ENCODE data around the gene FAM20A.

Gene FAM20A

GRCh38 chr17:68560966-68561720, 40.0 kb downstream of the FAM20A start:
- TF ChIP-seq EZH2phosphoT487 (IDR thresholded peaks at IDR 0.05; ENCODE audit: borderline replicate concordance) (no peak), CTCF (conservative IDR thresholded peaks at IDR 0.05; ENCODE audit: low read length) (no peak)

GRCh38 chr17:68559316-68559715, 41.9 kb downstream of the FAM20A start:
- Histone ChIP-seq H3K79me2 (ENCODE audit: insufficient read depth, low read length) (no peaks in the 10 kb centered on the region), H3K9me3 (ENCODE audit: insufficient read depth, low read depth, low read length) (no peaks in the 10 kb centered on the region), H2AFZ (ENCODE audit: low read length) (no peak overlapping the region), H3K27me3 (ENCODE audit: insufficient read depth, low read length, poor library complexity, severe bottlenecking) (no peaks in the 10 kb centered on the region), H3K9me2 (replicated peaks; ENCODE audit: low read depth, low read length) (no peaks in the 10 kb centered on the region), H3K36me3 (ENCODE audit: insufficient read depth, low read length) (no peaks in the 10 kb centered on the region), H3K4me2 (ENCODE audit: low read depth, low read length, poor library complexity, severe bottlenecking) (no peak overlapping the region), H3K4me3 (ENCODE audit: low read length, poor library complexity, severe bottlenecking) (no peak overlapping the region), H4K20me1 (ENCODE audit: insufficient read depth, low read length, poor library complexity, severe bottlenecking) (no peaks in the 10 kb centered on the region), H3F3A (ENCODE audit: low read depth) (no peaks in the 10 kb centered on the region), H3K9ac (ENCODE audit: low read depth, low read length, poor library complexity, severe bottlenecking) (no peak overlapping the region), H3K4me1 (ENCODE audit: insufficient read depth, low read length, poor library complexity, severe bottlenecking) (no peaks in the 10 kb centered on the region)
- TF ChIP-seq EZH2phosphoT487 (IDR thresholded peaks at IDR 0.05; ENCODE audit: borderline replicate concordance) (no peak), CTCF (conservative IDR thresholded peaks at IDR 0.05; ENCODE audit: low read length) (no peak)

More at GRCh38 chr17:68560966-68561720, 40.0 kb downstream of the FAM20A start:
- Histone ChIP-seq H4K20me1 (ENCODE audit: insufficient read depth, low read length, poor library complexity, severe bottlenecking) (no peaks in the 10 kb centered on the region), H3K9me2 (replicated peaks; ENCODE audit: low read depth, low read length) (no peaks in the 10 kb centered on the region), H3F3A (ENCODE audit: low read depth) (no peaks in the 10 kb centered on the region), H2AFZ (ENCODE audit: low read length) (no peak overlapping the region), H3K9me3 (ENCODE audit: insufficient read depth, low read depth, low read length) (no peaks in the 10 kb centered on the region), H3K27me3 (ENCODE audit: insufficient read depth, low read length, poor library complexity, severe bottlenecking) (no peaks in the 10 kb centered on the region), H3K4me1 (ENCODE audit: insufficient read depth, low read length, poor library complexity, severe bottlenecking) (no peaks in the 10 kb centered on the region), H3K79me2 (ENCODE audit: insufficient read depth, low read length) (no peaks in the 10 kb centered on the region), H3K4me3 (ENCODE audit: low read length, poor library complexity, severe bottlenecking) (no peak overlapping the region), H3K9ac (ENCODE audit: low read depth, low read length, poor library complexity, severe bottlenecking) (no peak overlapping the region), H3K4me2 (ENCODE audit: low read depth, low read length, poor library complexity, severe bottlenecking) (no peak overlapping the region), H3K36me3 (ENCODE audit: insufficient read depth, low read length) (no peaks in the 10 kb centered on the region)

- H3K36me3 ChIP-seq (ENCODE audit: insufficient read depth, low read length) = no peaks in the 10 kb centered on the region
- H3K4me3 ChIP-seq (ENCODE audit: low read length, poor library complexity, severe bottlenecking) = no peak overlapping the region
- no peaks in the 10 kb centered on the region for H3K9me2 ChIP-seq (replicated peaks; ENCODE audit: low read depth, low read length)
- no peaks in the 10 kb centered on the region for H4K20me1 ChIP-seq (ENCODE audit: insufficient read depth, low read length, poor library complexity, severe bottlenecking)
- no peaks in the 10 kb centered on the region for H3K9me3 ChIP-seq (ENCODE audit: insufficient read depth, low read depth, low read length)
- H3K4me1 ChIP-seq (ENCODE audit: insufficient read depth, low read length, poor library complexity, severe bottlenecking) = no peaks in the 10 kb centered on the region
- no peak overlapping the region for H2AFZ ChIP-seq (ENCODE audit: low read length)
- TF ChIP-seq EZH2phosphoT487 (IDR thresholded peaks at IDR 0.05; ENCODE audit: borderline replicate concordance) = no peak
- no peak for TF ChIP-seq CTCF (conservative IDR thresholded peaks at IDR 0.05; ENCODE audit: low read length)
- H3F3A ChIP-seq (ENCODE audit: low read depth) = no peaks in the 10 kb centered on the region
- H3K9ac ChIP-seq (ENCODE audit: low read depth, low read length, poor library complexity, severe bottlenecking) = no peak overlapping the region
- H3K79me2 ChIP-seq (ENCODE audit: insufficient read depth, low read length) = no peaks in the 10 kb centered on the region
- no peak overlapping the region for H3K4me2 ChIP-seq (ENCODE audit: low read depth, low read length, poor library complexity, severe bottlenecking)
- no peaks in the 10 kb centered on the region for H3K27me3 ChIP-seq (ENCODE audit: insufficient read depth, low read length, poor library complexity, severe bottlenecking)
Measured at GRCh38 chr17:68556551-68556950, 44.6 kb downstream of the FAM20A start.
